Measurements from ENCODE around the gene REG1A.

The REG1A gene

DNA sequence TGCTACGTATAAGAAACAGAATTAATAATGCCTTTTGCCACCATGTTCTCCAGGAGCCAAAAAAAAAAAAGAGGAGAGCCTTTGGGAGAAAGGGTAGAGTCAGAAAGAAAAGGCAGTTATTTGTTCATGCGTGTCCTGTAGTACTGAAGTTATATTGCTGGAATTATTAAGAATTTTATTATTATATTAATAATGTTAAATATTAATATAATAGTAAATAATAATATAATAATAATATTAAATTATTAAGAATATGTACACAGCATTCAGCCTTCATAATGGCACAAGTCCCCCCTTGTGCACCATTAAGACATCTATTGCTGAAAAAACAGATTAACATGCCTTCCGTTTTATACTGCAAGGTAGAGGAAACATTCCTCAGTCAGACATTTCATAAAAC lies 8.1 kb downstream of the REG1A start:
- no peak for DNase-seq

- no peak for DNase-seq
Measured at GRCh38 chr2:79129260-79129659, 9.0 kb downstream of the REG1A start.

DNA sequence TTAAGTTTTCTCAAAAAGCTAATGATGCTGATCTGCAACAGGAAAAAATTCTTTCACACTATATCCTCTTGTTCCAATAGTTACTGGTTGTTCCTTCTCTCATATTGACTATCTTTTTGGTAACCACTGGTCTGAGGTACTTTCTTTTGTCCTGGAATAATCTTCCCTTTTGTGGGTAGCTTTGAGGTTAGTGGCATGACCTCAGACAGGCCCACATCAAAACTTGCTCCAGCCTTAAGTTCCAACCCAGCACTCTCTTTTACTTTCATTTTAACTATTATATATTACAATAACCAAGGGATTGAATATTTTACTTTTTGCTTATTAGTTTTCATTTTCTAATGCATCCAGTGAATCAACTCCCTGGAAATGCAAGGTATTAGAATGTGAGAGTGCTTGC lies 9.5 kb downstream of the REG1A start:
- DNase-seq, result no peak

- DNase-seq, result no peak
Measured at GRCh38 chr2:79131687-79132086, 11.4 kb downstream of the REG1A start.

GRCh38 chr2:79138385-79138784 lies 18.1 kb downstream of the REG1A start:
- no peak for DNase-seq

- no peak for DNase-seq
Measured at GRCh38 chr2:79139423-79139822, 19.1 kb downstream of the REG1A start.

- DNase-seq, result no peak
Measured at GRCh38 chr2:79155826-79156476, 35.7 kb downstream of the REG1A start.

GRCh38 chr2:79159030-79159429 lies 38.7 kb downstream of the REG1A start:
- DNase-seq, result no peak

- DNase-seq, result no peak
Measured at GRCh38 chr2:79159653-79160052, 39.4 kb downstream of the REG1A start, which contains the start of gene REG3A. TSS of gene REG3A (minus strand) at chr2:79159753. CDS start at chr2:79159405, 348 bp downstream.

DNA sequence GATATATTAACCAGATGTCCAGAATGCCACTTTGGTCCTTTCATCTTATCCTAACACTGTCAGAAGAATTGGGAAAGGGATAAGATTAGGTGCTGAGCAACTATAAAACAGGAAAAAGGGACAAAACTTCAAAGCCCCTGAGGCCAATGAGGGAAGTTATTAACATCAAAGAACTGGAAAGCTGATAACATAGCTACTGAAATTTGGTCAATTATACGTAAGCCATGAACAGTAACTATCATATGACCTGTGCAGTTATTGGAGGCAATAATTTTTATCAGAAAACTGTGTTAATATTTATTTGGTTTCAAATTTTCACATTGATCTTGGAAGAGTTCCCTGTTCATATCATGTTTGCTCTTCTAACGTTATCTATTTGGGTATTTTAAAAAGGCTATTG lies 41.8 kb downstream of the REG1A start:
- DNase-seq, result no peak

DNA sequence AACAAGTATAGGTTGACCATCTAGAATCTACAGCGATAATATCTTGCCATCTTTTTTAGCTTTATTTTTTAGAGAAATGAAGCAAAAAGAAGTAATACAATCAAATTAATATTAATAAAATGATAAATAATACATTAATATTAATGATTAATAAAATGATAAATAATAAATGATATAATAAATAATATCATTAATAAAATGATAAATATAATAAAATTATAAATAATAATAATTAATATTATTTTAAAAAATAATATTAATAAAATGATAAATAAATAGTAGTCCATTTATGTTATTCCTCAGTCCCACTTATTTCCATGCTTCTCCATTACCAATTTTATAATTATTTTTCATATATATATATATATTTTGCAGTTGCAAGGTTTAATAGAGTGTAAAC lies 42.5 kb downstream of the REG1A start:
- DNase-seq, result no peak

DNA sequence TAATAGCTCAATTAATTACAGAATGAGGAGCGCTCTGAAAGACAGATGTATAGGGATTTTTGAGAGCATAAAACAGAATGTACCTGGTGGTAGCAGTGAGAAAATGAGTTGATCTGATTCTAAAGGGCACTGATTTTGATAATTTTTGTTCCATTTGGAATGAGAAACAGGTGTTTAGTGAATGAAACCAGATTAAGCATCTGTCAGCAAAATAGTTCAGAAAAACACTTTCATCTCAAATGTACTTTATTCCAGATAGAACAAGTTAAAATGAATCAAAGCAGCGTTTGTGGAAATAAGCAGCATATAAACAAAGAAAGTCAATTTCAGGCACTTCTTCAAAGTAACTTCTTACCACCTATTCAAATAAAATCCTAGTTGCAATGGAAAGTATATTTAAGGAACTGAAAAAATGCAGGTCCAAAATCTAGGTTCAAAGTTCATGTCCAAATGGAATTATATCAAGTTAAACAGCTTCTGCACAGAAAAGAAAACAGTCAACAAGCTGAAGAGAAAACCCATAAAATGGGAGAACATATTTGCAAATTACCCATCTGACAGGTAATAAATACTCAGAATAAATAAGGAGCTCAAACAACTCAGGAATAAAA lies 51.2 kb downstream of the REG1A start:
- DNase-seq, result no peak
